Neuron (in vitro differentiated cells): Measurements from ENCODE around the gene CCDC61.

ENCODE experiments used
- H2AFZ ChIP-seq: one replicate; pipeline ENCODE4 v1.6.1; 2013; ENCODE audit warnings: low read depth, mild to moderate bottlenecking, inconsistent platforms, low read length, moderate library complexity
- H3K27me3 ChIP-seq: one replicate; pipeline ENCODE4 v1.6.1; 2013; ENCODE audit warnings: low read length; ENCODE audit not compliant: insufficient read depth
- H3K36me3 ChIP-seq: one replicate; pipeline ENCODE4 v1.6.1; 2013; ENCODE audit warnings: low read length; ENCODE audit not compliant: insufficient read depth
- H3K4me1 ChIP-seq: one replicate; pipeline ENCODE4 v1.6.1; 2013; ENCODE audit warnings: low read length; ENCODE audit not compliant: insufficient read depth
- H3K4me3 ChIP-seq: 2 replicates; pipeline ENCODE4 v1.5.1; 2013; ENCODE audit warnings: mild to moderate bottlenecking, low read length, moderate library complexity
- H3K9me3 ChIP-seq: one replicate; pipeline ENCODE4 v1.6.1; 2013; ENCODE audit warnings: low read length

Gene CCDC61

GRCh38 chr19:45985321-45985720, 9.9 kb upstream of the CCDC61 start:
- H3K27me3 ChIP-seq, result no peaks in the 10 kb centered on the region
- no peaks in the 10 kb centered on the region for H3K36me3 ChIP-seq
- H3K4me3 ChIP-seq, result no peak overlapping the region
- H3K9me3 ChIP-seq, result no peaks in the 10 kb centered on the region
- no peak overlapping the region for H2AFZ ChIP-seq
- H3K4me1 ChIP-seq, result peaks cover 7% of the 10 kb centered on the region

DNA sequence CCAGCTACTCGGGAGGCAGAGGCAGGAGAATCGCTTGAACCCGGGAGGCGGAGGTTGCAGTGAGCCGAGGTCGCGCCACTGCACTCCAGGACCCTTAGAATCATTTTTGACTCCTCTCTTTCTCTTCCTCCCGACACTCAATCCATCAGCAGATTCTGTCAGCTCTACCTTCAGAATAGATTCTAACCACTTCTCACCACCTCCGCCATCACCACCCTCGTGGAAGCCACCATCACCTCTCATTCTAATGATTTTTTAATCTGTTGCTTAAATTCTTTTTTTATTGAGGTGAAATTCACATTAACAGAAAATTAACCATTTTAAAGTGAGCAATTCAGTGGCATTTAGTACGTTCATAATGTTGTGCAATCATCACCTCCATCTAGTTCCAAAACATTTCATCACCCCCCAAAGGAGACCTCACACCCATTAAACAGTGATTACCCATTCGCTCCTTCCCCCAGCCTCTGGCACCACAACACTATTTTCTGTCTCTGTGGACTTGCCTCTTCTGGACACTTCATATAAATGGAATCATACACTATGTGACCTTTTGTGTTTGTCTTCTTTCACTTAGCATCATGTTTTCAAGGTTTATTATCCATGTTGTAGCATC, 5.0 kb upstream of the CCDC61 start:
- Histone ChIP-seq H3K4me3 (no peak overlapping the region), H2AFZ (no peak overlapping the region), H3K4me1 (peaks cover 2% of the 10 kb centered on the region), H3K9me3 (no peaks in the 10 kb centered on the region), H3K27me3 (no peaks in the 10 kb centered on the region), H3K36me3 (no peaks in the 10 kb centered on the region)

DNA sequence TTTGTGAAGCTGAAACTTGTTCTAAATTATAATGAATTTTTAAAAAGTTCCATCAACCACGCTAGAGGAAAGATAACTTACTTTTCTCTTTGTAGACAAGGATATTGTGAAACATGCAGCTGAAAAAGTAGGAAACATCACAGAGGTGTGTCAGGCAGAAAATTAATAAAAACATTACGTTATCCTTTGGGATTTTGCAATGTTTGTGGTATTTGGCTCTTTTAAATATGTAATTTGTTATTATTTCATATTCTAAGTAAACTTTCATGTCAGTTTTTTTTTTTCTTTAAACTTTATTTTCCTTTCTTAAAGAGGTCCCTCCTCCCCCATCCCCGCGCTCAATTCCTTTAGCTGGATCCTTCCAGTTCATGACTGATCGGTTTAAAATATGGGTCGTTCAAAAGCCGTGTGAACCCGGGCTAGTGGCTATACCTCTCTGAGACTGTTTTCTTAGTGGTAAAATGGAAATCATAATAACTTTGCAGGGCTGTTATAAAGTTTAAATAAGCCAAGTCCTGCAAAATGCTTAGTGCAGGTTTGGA, 740 bp upstream of the CCDC61 start:
- Histone ChIP-seq H3K36me3 (peaks cover 3% of the 10 kb centered on the region), H2AFZ (peak overlapping the region; percentile 37), H3K4me1 (peaks cover 13% of the 10 kb centered on the region), H3K27me3 (no peaks in the 10 kb centered on the region), H3K4me3 (peak overlapping the region; percentile 55), H3K9me3 (no peaks in the 10 kb centered on the region)

DNA sequence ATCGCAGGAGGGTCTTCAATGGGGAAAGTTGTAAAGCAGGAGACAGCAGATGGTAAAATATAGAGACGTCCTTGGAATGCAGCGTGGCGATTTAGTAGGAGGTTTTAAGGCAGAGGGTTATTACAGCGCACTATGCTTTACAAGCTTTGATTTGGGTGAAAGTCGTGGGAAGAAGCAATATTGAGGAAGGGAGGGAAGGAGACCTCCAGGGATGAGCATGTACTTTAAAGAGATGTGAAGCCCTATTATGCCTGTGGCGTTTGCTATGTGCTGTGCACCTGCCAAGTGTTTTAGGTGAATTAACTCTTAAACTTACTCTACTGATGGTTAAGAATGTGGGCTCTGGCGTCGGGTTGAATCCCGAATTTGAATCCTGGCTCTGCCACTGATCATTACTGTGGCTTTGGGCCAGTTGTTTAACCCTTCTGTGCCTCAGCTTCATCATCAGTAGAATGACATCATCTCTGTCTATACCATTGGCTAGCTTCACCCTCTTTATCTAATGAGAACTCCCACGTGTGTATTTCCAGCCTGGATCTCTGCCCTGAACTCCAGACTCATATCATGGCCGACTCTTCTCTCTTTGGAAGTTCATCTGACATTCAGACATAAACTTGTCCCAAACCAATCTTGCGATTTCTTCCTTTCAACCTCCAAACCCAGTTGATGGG, 583 bp downstream of the CCDC61 start:
- peaks cover 17% of the 10 kb centered on the region for H3K4me1 ChIP-seq
- H3K4me3 ChIP-seq, result peak overlapping the region; percentile 90
- H3K27me3 ChIP-seq, result no peaks in the 10 kb centered on the region
- H3K36me3 ChIP-seq, result peaks cover 3% of the 10 kb centered on the region
- H2AFZ ChIP-seq, result peak overlapping the region; percentile 29
- no peaks in the 10 kb centered on the region for H3K9me3 ChIP-seq

- H2AFZ ChIP-seq, result no peak overlapping the region
- H3K4me1 ChIP-seq, result peaks cover 17% of the 10 kb centered on the region
- no peak overlapping the region for H3K4me3 ChIP-seq
- no peaks in the 10 kb centered on the region for H3K27me3 ChIP-seq
- H3K36me3 ChIP-seq, result peaks cover 8% of the 10 kb centered on the region
- H3K9me3 ChIP-seq, result no peaks in the 10 kb centered on the region
These were observed 1.7 kb downstream of the CCDC61 start for GRCh38 chr19:45996933-45997332.

GRCh38 chr19:45998834-45999233, 3.6 kb downstream of the CCDC61 start:
- no peaks in the 10 kb centered on the region for H3K9me3 ChIP-seq
- H3K4me3 ChIP-seq, result no peak overlapping the region

DNA sequence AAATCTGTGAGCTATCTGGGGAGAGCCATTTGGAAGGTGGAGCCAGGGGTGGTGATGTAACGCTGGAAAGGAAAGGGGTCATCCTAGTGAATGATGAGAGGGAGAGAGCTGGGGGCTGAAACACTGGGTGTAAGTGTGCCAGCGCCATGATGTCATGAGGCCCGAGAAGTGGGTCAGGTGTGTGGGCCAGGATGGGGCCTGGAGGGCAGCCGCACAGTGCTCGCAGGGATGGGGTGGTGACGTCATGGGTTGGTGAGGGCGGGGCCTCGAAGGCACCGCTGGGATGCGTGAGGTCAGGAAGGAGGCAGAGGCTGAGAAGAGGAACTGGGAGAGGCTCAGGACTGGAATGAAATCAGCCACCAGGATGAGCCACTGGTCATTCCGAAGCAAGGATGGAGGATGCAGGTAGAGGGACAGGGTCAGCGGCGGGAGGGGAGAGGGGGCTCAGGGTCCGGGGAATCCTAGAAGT, 4.4 kb downstream of the CCDC61 start:
- Histone ChIP-seq H3K27me3 (no peaks in the 10 kb centered on the region), H2AFZ (no peak overlapping the region), H3K9me3 (no peaks in the 10 kb centered on the region), H3K4me1 (peaks cover 15% of the 10 kb centered on the region), H3K36me3 (peaks cover 14% of the 10 kb centered on the region), H3K4me3 (no peak overlapping the region)

More at GRCh38 chr19:45998834-45999233, 3.6 kb downstream of the CCDC61 start:
- Histone ChIP-seq H3K27me3 (no peaks in the 10 kb centered on the region), H3K36me3 (peaks cover 14% of the 10 kb centered on the region), H2AFZ (no peak overlapping the region), H3K4me1 (peaks cover 17% of the 10 kb centered on the region)

DNA sequence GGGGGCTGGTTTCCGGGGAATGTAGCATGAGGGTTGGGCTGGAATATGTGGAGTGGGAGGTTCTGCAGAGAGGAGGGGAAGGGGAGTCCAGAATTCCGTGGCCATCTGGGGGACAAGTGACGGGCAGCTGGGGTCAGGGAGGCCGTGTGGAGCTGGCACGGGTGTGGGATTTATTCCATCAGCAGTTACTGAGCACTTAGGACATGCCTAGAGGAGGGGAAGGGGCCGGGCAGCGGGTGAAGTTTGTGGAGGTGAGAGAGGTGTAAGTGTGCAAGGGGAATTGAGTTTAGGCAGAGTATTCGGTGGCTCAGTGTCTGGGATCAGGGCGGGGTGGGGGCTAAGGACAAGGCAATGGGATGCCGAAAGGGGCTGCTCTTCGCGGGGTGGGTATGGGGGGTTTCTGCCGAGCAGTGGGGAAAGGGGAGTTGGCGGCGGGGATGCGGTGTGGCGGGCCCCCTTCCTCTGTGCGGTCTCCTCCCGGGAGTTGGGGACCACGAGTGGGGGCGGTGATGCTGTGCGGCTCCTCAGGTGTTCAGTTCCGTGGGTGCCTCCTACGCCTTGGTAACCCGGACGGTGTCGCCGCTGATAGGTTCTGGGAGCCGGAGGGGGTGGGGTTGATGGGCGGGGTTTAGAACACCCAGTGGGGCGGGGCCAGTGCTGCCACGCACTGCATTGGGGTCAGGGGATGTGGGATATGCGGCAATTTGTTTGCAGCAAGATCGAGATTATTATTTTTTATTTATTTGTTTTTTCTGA, 5.4 kb downstream of the CCDC61 start:
- H3K4me3 ChIP-seq, result no peak overlapping the region
- peaks cover 17% of the 10 kb centered on the region for H3K36me3 ChIP-seq
- no peaks in the 10 kb centered on the region for H3K9me3 ChIP-seq
- H3K27me3 ChIP-seq, result no peaks in the 10 kb centered on the region
- H2AFZ ChIP-seq, result no peak overlapping the region
- H3K4me1 ChIP-seq, result peaks cover 14% of the 10 kb centered on the region

DNA sequence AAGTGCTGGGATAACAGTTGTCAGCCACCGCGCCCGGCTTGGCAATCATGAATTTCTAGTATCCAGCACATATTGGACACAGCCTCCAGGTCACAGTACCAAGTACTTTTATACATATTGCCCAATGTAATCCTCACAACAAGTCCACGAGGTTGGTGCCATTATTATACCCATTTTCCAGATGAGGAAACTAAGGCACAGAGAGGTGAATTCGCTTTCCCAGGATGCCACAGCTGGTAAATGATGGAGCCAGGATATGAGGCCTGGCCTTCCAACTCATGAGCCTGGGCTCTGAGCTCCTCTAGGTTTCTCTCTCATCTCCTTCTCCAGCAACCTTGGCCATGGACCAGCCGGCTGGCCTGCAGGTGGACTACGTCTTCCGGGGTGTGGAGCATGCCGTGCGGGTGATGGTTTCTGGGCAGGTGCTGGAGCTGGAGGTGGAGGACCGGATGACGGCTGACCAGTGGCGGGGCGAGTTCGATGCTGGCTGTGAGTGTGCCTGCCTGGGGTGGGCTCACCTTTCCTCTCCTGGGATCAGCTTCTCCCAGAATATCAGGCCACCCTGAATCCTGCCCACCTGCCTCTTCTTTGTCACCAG, 7.5 kb downstream of the CCDC61 start:
- H3K9me3 ChIP-seq, result no peaks in the 10 kb centered on the region
- H3K27me3 ChIP-seq, result no peaks in the 10 kb centered on the region
- peaks cover 15% of the 10 kb centered on the region for H3K4me1 ChIP-seq
- no peak overlapping the region for H3K4me3 ChIP-seq
- peaks cover 25% of the 10 kb centered on the region for H3K36me3 ChIP-seq
- H2AFZ ChIP-seq, result no peak overlapping the region

DNA sequence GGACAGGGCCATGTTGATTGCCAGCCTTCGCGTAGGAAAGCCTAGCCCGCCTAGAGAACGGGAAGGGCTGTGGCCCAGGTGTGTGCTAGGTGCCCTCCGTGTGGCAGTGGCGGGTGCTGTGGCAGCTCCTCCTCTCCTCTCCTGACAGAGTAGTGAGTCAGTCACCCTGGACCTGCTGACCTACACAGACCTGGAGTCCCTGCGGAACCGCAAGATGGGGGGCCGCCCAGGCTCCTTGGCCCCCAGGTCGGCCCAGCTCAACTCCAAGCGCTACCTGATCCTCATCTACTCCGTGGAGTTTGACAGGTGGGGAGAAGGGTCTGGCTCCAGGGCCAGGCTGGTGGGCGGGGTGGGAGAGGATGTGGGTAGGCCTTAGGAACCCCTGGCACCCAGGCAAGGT, 11.1 kb downstream of the CCDC61 start:
- Histone ChIP-seq H3K4me1 (peaks cover 8% of the 10 kb centered on the region), H3K27me3 (no peaks in the 10 kb centered on the region), H2AFZ (no peak overlapping the region), H3K9me3 (no peaks in the 10 kb centered on the region), H3K36me3 (peaks cover 25% of the 10 kb centered on the region), H3K4me3 (no peak overlapping the region)

GRCh38 chr19:46009530-46010510, 14.6 kb downstream of the CCDC61 start:
- Histone ChIP-seq H3K4me3 (no peak overlapping the region), H3K4me1 (peaks cover 8% of the 10 kb centered on the region), H3K9me3 (no peaks in the 10 kb centered on the region), H3K27me3 (no peaks in the 10 kb centered on the region), H3K36me3 (peaks cover 22% of the 10 kb centered on the region), H2AFZ (no peak overlapping the region)

- H3K9me3 ChIP-seq, result no peaks in the 10 kb centered on the region
- no peak overlapping the region for H2AFZ ChIP-seq
- H3K36me3 ChIP-seq, result peaks cover 17% of the 10 kb centered on the region
- H3K4me1 ChIP-seq, result peaks cover 6% of the 10 kb centered on the region
- no peaks in the 10 kb centered on the region for H3K27me3 ChIP-seq
- no peak overlapping the region for H3K4me3 ChIP-seq
These were observed 19.3 kb downstream of the CCDC61 start for GRCh38 chr19:46014534-46014933.
